DND-41 (cell line): ENCODE measurements around the gene CAMK2N1.

ENCODE experiments used
- ATAC-seq: fragments of 200-7000 bp; cut with Tn5 transposase; 3 replicates; pipeline ENCODE4 v1.9.1; 2021; ENCODE audit warnings: low read depth; ENCODE audit not compliant: insufficient read depth
- DNase-seq: peaks from one replicate; pipeline ENCODE4 v3.0.0-alpha.2; 2020
- H2AFZ ChIP-seq: 2 replicates; pipeline ENCODE4 v1.6.0; 2012; ENCODE audit warnings: low read depth, low read length
- H3K27ac ChIP-seq: 2 replicates; pipeline ENCODE4 v1.5.1; 2012; ENCODE audit warnings: low read length, inconsistent platforms
- H3K27me3 ChIP-seq: fragments of 200-600 bp; sonication (generic); 2 replicates; pipeline ENCODE4 v1.6.0; 2012; ENCODE audit warnings: low read length, mild to moderate bottlenecking, inconsistent platforms; ENCODE audit not compliant: insufficient read depth, poor library complexity
- H3K36me3 ChIP-seq: 2 replicates; pipeline ENCODE4 v1.5.1; 2012; ENCODE audit warnings: low read length, inconsistent platforms; ENCODE audit not compliant: insufficient read depth
- H3K4me1 ChIP-seq: 2 replicates; pipeline ENCODE4 v1.5.1; 2012; ENCODE audit warnings: mild to moderate bottlenecking, low read length; ENCODE audit not compliant: insufficient read depth
- H3K4me2 ChIP-seq: 2 replicates; pipeline ENCODE4 v1.6.0; 2012; ENCODE audit warnings: mild to moderate bottlenecking, moderate library complexity, low read length, inconsistent platforms; ENCODE audit not compliant: insufficient read depth
- H3K4me3 ChIP-seq, 2 experiments: fragments of 200-600 bp in 1 of 2; shearing (Covaris generic) in 1 of 2; 2 replicates each; pipeline ENCODE4 v1.5.1; 2012 to 2016; ENCODE audit warnings: inconsistent platforms in 2 of 2, low read length in 2 of 2, mild to moderate bottlenecking in 2 of 2, low read depth in 1 of 2, moderate library complexity in 1 of 2
- H3K79me2 ChIP-seq: 2 replicates; pipeline ENCODE4 v1.6.0; 2012; ENCODE audit warnings: low read length, inconsistent platforms; ENCODE audit not compliant: insufficient read depth
- H3K9ac ChIP-seq: 2 replicates; pipeline ENCODE4 v1.6.0; 2012; ENCODE audit warnings: low read depth, mild to moderate bottlenecking, inconsistent platforms, low read length, moderate library complexity
- H3K9me3 ChIP-seq: 2 replicates; pipeline ENCODE4 v1.5.1; 2012; ENCODE audit warnings: low read length, moderate library complexity, mild to moderate bottlenecking, inconsistent platforms; ENCODE audit not compliant: insufficient read depth, severe bottlenecking
- H4K20me1 ChIP-seq: 2 replicates; pipeline ENCODE4 v1.6.0; 2012; ENCODE audit warnings: low read length; ENCODE audit not compliant: insufficient read depth
- EZH2 ChIP-seq: IDR thresholded peaks from 3 replicates; pipeline ENCODE4 v1.6.1; 2012; ENCODE audit warnings: borderline replicate concordance, low read depth, mild to moderate bottlenecking, moderate library complexity, low read length, inconsistent platforms; ENCODE audit not compliant: severe bottlenecking
- TF ChIP-seq, protein P1 (sequence below): IDR thresholded peaks from 2 replicates; pipeline ENCODE4 v1.5.1; 2012; ENCODE audit warnings: borderline replicate concordance, low read length, moderate library complexity, mild to moderate bottlenecking; ENCODE audit not compliant: poor library complexity, severe bottlenecking; ENCODE audit errors: extremely low read depth

Gene CAMK2N1

DNA sequence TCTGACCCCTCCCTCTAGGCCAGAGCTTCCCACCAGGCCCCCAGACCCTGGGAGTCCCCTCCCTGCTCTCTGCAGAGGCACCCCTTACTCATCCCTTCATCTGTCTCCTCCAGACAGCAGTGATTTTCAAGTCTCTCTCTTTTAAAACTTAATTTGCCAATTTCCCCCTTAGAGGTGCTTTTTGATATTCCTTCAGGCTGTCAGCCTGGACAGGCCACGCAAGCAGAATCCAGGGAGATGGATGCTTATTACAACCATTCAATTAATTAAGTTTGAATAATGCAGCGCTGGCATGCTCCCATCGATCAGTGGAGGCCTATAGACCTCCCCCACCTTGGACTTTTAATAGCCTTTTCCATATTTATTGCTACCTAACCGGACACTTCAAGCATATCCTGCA, 6.2 kb downstream of the CAMK2N1 start:
- no peaks in the 10 kb centered on the region for H3K9me3 ChIP-seq
- no peaks in the 10 kb centered on the region for H3K4me1 ChIP-seq
- ATAC-seq (no peak), DNase-seq (no peak)
- H2AFZ ChIP-seq, result no peak overlapping the region
- peaks cover 15% of the 10 kb centered on the region for H3K27me3 ChIP-seq
- H3K4me3 ChIP-seq, result no peak overlapping the region
- H3K27ac ChIP-seq, result no peak overlapping the region
- peaks cover 7% of the 10 kb centered on the region; the same call in 1 of the 2 replicates for H4K20me1 ChIP-seq
- no peaks in the 10 kb centered on the region for H3K79me2 ChIP-seq
- H3K36me3 ChIP-seq, result no peaks in the 10 kb centered on the region
- H3K9ac ChIP-seq, result no peak overlapping the region
- H3K4me2 ChIP-seq, result no peak overlapping the region
- TF ChIP-seq EZH2, result no peak
- TF ChIP-seq, protein P1, sequence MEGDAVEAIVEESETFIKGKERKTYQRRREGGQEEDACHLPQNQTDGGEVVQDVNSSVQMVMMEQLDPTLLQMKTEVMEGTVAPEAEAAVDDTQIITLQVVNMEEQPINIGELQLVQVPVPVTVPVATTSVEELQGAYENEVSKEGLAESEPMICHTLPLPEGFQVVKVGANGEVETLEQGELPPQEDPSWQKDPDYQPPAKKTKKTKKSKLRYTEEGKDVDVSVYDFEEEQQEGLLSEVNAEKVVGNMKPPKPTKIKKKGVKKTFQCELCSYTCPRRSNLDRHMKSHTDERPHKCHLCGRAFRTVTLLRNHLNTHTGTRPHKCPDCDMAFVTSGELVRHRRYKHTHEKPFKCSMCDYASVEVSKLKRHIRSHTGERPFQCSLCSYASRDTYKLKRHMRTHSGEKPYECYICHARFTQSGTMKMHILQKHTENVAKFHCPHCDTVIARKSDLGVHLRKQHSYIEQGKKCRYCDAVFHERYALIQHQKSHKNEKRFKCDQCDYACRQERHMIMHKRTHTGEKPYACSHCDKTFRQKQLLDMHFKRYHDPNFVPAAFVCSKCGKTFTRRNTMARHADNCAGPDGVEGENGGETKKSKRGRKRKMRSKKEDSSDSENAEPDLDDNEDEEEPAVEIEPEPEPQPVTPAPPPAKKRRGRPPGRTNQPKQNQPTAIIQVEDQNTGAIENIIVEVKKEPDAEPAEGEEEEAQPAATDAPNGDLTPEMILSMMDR, result no peak

DNA sequence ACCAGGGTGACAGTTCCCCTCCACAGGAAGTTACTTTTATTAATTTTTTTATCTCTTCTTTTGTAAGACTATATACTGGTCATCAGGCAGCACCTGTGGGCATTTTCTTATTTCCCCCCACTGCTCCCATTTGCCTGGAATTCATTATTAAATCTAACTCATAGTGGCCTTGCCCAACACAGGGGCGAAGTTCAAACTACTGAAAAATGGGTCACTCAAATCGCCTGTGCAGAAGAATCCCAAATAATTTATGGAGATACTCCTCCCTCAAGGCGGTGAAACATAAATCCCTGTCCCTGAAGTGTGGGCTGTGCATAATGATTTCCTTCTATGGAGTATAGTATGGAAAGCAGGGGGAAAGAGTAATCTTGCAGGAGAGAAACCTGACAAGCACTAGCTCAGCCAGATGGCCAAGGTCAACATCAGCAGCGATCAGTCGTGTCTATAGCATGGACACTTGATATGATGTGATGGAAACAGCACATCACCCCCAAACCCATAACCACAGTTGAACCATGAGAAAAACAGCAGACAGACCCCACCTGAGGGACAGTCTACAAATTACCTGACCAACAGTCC, 7.9 kb downstream of the CAMK2N1 start:
- Histone ChIP-seq H3K27me3 (peaks cover 15% of the 10 kb centered on the region), H4K20me1 (peaks cover 3% of the 10 kb centered on the region; the same call in 1 of the 2 replicates), H3K4me3 (no peak overlapping the region), H3K9ac (no peak overlapping the region), H3K4me1 (no peaks in the 10 kb centered on the region), H3K9me3 (no peaks in the 10 kb centered on the region), H3K27ac (no peak overlapping the region), H3K79me2 (no peaks in the 10 kb centered on the region), H2AFZ (no peak overlapping the region), H3K36me3 (no peaks in the 10 kb centered on the region), H3K4me2 (no peak overlapping the region)
- TF ChIP-seq, protein P1, result no peak
- TF ChIP-seq EZH2, result no peak
- DNase-seq (no peak), ATAC-seq (no peak)

DNA sequence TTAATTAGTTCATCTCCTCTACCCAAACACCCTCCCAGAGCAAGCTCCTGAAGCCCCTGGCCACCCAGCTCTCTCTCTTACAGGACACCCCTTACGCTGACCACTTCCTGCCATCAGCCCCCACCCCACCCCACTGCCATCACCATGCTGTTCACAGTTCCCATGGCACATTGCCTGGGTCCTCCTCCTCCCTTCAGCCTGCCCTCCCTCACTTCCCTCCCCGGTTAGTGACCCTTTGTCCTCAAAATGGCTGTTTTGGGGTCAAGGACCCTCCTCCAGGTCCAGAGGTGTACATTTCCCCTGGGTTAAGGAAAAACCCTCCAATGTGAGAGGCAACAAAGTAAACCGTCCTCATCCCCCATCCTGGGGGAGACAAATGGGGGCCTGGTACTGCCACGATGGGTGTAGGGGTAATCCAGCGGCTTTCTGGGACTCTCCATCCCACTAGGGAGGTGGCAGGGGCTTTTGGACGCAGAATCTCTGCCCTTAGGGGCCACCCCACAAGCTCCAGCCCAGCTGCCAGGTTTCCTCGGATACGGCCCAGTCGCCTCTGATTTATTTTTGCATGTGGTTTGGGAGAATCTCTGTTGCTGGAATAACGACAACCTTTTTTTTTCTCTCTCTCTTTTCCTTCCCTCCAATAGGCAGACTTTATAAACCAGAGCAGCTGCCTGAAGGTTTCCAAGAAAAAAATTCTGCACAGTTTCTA, 8.5 kb downstream of the CAMK2N1 start:
- Histone ChIP-seq H3K9ac (no peak overlapping the region), H3K4me3 (no peak overlapping the region), H3K79me2 (no peaks in the 10 kb centered on the region), H3K36me3 (no peaks in the 10 kb centered on the region), H2AFZ (no peak overlapping the region), H4K20me1 (peaks cover 3% of the 10 kb centered on the region; the same call in 1 of the 2 replicates), H3K27me3 (peaks cover 15% of the 10 kb centered on the region), H3K4me2 (no peak overlapping the region), H3K9me3 (no peaks in the 10 kb centered on the region), H3K4me1 (no peaks in the 10 kb centered on the region), H3K27ac (no peak overlapping the region)
- ATAC-seq (no peak), DNase-seq (no peak)
- TF ChIP-seq, protein P1, result no peak
- TF ChIP-seq EZH2, result no peak
